Midbrain (tissue), 1 donor: Measurements from ENCODE around the gene TNKS2.
"Not testable (repeated sequence)": the region's sequence is repeated elsewhere in the genome, so short reads cannot be mapped to it uniquely, and the experiment has no call there.

ENCODE experiments used
- DNase-seq: peaks from one replicate; lab custom pipeline; 2025; lab: John Stamatoyannopoulos, UW

TNKS2 gene

DNA sequence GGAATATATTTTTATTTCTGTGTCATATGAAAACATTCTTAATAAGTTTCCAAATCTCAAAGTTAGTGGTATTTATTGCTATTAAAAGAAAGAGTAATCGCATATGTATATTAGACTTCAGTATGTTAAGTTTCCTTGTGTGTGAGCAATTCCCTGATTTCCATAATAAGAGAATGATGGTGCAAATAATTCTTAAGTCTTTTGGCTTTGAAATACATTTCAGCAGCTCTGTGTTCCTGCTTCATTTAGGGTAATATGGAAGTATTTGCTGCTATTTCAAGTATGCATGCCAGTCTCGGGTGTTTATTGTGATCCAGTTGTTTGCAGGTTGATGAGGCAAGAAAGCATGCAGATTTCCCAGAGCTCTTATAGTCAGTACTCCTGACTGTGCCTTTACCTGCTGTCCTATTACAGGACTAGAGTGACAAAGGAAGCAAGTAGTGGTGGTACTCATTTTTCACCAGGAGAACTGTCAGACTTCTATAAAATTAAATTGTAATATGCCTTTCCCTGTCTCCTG lies 67.4 kb downstream of the TNKS2 start:
- no peak for DNase-seq

DNA sequence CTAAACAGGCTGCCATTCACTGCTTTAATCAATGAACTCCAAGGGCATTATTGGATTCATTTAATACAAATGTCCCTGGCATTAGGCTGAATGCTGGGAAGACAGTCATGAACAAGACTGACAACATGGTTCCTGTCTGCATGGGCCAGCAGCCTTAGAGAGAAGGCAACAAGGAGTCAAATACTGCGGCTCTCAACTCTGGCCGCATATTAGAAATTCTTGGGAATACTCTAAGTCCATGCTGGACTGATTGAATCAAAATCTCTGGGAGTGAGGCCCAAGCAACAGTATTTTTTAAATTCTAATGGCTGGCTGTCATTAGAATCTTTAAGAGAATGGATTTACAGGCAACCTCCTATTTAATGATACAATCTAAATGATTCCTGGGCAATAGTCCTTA lies 76.9 kb downstream of the TNKS2 start:
- DNase-seq = no peak

DNA sequence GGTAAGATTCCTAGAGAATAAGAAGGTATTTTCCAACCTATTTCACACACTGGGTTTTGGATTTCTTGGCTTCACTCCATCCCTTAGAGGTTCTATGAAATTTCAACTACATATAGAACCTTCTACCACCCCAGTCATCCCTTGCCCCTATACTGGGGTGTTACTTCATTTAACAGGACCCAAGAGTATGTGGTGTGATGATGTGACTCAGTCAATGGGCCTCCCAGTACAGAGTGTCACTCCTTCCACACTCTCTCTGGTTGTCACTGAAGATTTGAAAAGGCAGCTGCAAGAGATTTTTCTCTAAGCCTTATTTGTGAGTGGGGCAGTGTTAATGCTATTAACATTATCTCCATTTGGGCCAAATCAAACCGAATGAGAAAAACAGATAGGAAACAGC lies 77.6 kb downstream of the TNKS2 start:
- no peak for DNase-seq

DNA sequence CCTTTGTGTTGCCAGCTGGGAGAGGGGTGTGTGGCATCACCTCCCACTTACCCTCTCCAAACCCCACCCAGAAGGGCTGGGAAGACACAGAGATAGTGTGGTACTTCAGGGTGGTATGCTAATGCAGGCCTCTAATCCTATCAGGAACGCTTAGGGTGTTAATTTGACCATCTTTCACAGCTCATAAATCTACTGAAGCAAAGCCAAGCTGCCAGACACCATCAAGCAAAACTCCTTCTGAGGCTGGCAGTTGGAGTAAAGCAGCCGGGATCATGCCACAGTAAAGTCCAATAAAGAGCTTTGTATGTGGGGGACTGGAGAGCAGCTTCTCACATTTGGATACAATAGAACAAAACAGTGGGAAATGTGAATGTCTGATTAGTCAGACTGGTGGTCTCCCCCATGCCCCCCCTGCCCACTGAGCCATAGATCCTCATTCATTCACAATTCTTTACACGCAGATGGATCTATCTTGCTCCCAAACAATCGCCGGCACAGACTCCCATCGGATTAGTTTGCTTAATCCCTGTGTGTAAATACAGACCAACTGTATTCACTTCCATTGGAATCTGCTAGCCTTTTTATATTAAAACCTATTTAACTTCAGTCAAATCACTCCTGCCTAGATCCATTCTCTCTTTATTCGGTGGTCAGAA lies 81.4 kb downstream of the TNKS2 start:
- no peak for DNase-seq

DNA sequence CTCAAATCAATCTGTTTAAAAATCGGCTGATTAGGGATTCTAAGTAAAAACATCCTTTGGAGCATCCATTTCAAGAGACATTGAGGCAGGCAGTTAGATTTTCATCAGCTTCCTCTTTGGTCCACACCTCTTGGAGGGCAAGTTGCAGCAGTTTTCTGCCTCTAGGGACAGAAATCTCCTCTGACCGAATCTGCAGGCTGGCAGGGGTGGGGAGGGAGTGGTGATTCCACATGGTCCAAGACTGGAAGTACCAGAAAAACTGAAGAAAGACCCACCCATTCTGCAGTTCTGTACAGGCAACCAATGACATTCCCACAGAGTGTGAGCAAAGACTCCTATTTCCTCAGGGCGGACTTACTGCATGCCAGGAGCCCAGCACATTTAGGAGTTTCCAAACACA lies 82.1 kb downstream of the TNKS2 start:
- no peak for DNase-seq

DNA sequence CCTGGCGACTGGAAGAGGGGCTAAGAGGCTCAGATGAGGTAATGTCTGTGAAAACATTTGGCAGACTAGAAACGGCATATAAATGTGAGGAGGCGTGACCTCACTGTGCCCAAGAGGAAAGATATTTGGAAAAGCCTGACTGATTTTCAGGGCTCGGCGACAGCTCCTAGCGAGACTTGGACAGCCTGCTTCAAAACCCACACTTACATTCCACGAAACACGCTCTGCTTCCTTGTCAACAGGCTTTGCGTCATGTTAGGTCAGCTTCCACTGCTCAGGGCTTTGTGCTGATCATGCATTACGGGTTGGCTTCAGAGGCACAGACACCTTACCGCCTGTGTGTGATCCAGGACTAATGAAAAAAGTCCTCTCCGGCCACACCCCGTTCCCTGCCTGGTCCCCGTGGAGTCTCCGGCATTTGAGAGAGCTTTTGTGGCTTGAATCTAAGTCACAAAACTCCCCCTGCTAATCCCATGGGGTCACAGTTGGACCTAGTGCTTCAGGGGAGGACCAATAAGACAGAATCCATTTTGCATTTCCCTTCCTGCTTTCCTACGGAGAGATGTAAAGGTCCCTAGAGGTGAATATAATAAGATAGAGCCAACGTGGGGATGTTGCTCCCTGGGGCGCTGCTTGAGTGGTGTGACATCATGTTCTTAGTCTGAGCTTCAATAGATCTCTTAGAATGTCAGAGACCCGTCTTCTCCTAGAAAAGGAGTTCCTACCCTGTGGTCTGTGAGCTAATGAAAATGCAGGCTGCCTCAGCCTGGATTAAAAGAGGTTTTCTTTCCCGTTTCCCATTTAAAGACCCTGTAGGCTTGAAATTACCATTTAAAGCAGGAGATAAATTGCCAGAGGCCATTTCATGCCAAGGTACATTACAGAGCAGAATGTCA lies 85.6 kb downstream of the TNKS2 start:
- DNase-seq = peak; percentile 9

DNA sequence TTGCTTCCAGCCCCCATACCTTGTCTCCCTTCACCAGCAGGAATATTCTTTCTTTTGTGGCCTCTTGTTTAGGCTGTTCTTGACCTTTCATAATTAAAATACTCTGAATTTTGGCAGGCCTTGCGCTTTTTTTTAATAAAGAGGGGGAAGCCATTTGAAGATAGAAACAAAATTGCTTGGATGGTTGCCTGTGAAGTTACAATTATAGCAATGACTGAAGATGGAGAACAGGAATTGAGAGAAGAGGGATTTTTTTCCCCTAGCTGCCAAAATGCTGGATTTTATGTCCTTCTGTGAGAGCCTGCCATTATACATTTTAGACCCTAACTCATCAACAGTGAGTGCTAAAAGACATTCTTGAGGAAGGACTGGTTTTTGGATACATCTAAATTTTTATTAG lies 86.3 kb downstream of the TNKS2 start:
- no peak for DNase-seq

DNA sequence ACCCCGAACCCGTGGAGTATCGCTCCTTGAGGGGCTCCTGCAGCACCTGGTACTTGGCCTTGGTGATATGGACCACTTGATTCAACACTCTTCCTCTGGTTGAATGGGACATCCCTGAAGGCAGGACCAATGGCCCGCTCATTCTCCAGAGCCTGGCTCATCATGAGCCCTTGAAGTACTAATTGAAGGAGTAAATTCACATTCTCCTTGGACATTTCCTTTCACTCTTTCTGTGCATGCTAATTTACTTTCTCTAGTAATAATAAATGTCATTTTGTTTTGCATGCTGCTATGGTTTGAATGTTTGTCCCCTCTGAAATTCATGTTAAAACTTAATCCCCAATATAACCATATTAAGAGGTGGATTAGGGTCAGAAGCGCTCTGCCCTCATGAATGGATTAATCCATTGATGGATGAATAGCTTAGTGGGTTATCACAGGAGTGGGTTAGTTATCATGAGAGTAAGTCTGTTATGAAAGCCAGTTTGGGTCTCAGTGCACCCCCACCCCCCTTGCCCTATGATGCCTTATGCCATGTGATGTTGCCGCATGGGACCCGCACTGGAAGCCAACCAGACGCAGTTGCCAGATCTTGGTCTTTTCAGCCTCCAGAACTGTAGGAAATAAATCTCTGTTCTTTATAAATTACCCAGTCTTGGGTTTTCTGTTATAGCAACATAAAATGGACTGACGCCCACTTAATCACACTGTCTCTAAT lies 87.3 kb downstream of the TNKS2 start:
- no peak for DNase-seq

DNA sequence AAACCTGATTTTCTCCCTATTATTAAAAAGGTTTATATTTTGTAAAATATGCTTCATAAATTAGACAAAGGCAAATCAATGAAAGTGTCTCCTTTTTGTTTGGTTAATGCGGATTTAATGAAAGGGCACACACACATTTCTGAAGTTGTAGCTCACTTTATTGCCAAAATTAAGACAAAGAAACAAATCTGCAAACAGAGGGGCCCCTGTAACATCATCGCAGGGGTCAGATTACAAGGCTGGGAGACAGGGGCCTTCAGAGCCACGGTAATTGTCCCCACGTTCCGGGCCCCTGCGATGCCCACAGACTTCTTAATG lies 88.7 kb downstream of the TNKS2 start:
- no peak for DNase-seq

DNA sequence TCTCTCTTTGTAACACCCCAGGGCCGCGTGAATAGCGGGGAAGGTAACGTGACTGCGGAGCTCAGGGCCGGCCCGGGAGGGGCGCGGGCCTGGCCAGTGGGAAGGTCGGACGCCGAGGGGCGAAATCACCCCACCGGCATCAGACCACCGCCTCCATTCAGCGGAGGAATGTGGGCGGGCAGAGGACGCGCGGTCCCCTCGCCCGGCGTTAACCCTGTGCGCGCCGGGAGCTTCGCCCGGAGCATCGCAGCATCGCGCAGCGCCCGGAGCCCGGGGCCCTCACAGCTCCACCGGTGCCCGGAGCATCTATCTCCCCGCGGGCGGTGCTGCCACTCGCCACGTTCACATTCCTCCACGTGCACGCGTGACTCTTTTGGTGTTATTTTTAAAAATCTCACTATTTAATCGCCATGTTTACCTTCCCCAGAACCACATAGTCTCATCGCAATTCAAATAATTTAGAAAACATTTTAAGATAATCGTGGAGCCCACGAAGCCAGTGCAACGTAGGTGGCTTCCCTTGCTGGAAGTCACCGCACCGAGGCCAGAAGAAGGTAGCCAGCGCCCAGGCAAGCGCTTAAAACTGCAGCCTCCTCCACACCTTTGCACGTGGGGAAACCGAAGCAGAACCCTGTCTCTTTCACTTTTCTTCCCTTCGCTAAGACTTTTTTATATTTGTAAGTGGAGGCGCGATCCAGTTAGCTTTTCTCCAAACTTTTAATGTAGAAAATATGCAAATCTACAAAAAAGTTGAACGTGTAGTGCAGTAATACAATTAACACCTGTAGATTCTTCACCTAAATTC lies 89.2 kb downstream of the TNKS2 start:
- peak; percentile 25 for DNase-seq

DNA sequence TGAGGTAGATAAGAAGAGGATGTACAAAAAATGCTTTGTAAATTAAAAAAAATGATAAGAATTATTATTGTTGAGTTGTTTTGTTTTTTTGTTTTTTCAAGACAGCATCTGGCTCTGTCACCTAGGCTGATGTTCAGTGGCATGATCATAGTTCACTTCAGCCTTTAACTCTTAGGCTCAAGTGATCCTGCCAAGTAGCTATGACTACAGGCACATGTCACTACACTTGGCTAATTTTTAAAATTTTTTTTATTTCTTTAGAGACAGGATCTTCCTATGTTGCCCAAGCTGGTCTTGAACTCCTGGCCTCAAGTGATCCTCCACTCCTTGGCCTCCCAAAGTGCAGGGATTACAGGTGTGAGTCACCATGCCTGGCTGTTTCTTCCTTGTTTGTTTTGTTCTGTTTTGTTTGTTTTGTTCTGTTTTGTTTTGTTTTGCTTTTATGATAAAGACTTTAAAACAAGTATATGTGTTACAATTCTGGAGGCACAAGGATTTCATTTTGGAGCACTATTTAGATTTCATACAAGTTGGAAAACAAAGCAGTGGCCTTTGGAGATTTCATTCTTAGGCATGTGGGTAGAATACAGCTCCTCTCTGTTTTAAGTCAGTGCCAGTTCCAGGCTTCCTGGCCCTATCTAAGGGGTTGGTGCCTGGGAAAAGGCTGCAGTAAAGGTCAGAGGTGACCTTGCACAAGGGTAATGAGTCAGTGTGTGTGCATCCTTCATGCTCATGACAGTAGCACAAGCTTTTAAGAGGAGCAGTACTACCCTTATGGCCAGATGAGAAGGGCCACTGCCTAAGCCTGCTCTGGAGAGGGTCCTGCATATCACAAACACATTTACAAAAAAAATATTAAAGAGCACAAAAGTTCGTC lies 93.1 kb downstream of the TNKS2 start:
- DNase-seq = no peak

DNA sequence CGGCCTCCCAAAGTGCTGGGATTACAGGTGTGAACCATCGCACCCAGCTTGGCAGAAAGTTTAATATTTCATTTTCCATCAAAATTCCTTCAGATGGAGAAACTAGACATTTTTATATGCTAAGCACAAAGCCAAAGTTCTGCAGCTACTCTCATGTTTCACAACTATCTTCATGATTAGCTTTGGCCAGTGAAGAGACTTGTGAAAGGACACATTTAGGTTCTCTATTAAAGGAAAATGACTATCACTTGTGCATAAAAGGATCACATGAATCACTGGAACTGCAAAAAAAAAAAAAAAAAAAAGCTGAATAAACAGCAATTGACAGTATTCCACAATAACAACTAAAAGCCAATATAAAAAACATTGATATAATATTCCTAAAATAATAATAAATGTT lies 94.8 kb downstream of the TNKS2 start:
- no peak for DNase-seq

DNA sequence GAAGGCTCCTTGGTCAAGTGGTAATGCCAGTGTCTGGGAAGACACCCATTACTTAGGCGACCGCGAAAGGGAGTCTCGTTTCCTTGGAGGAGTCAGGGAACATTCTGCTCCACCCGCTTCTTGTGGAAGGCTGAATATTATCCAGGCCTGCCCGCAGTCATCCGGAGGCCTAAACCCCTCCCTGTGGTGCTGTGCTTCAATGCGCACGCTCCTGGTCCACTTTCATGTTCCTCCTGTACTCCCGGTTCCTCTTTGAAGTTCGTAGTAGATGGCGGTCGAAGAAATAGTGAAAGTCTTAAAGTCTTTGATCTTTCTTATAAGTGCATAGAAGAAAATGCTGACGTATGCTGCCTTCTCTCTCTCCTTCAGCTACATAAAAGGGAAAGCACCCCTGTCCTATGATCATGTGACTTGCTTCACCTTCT lies 96.0 kb downstream of the TNKS2 start:
- DNase-seq = not testable (repeated sequence)

DNA sequence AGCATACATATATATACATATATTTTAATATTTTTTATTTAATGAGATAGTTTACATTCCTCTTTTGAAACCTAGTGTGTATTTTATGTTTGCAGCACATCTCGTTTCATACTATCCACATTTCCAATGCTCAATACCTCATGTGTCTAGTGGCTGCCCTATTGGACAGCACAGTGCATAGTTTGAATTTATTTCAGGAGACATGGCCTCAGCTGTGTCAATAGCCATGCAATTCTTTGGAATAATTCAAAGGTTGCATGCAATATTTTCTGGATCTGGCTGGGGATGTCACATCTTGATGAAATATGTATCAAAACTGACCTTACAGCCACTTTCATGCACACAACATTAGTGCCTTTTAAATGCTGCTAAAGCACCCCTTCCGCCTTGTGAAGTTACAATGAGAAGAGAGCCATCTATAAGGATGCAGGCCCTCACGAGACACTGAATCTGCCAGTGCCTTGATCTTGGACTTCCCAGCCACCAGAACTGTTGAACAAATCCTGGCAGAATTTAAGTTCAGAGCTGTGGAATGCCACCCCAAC lies 98.1 kb downstream of the TNKS2 start:
- DNase-seq = no peak

DNA sequence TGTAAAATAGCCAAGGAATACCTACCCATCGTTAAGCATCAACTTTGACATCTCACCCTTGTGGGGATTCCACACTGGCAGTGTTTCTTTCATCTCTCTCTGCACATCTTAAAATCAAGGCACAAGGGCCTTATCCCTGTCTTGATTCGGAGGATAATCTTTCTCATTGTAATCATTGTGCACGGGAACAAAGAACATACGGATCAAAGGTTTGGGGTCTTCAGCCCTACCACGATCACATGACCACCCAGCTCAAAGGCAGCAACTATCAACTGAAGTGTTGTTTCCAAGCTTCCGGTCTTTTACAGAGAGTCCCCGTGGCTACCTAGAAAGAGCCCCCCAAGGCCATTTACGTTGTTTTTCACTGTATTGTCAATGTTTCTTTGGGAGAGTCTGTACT lies 99.2 kb downstream of the TNKS2 start:
- no peak for DNase-seq

DNA sequence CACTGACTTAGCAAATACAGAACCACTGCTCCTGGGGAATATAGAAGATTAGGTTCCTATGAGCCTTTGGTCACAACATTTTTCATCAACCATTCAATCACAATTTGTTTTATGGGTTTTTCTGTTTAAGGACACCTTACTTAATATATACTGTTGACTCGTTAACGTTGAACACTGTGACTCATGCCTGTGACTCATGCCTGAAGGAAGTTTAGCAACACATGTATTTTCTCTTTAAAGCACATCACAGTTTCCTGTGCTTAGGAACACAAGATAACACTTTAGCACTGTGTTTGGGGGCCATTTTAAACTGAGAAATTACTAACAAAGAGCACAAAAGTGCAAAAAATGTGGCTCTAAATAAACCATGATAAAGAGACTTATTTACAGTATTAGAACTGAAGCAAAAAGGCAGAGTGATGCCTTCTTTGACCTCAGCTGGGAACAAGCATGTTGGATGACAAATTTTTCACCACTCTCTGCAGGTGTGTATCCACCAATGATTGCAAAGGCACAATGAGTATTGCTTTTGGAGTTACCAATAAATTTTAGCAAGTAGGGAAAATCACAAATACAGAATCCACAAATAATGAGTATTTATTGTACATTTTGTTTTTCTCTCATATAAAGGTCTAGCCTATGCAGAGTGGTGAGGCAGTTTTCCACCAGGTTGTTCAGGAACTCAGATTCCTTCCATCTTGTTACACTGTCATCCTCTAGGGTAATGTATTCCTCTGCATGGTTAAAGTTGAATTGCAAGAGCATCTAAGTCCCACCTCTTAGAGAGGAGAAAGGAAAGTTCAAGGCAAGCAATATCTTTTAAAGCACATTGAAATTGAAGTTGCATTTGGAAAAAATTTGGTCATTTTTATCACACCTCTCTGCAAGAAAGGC lies 103.8 kb downstream of the TNKS2 start:
- DNase-seq = no peak

DNA sequence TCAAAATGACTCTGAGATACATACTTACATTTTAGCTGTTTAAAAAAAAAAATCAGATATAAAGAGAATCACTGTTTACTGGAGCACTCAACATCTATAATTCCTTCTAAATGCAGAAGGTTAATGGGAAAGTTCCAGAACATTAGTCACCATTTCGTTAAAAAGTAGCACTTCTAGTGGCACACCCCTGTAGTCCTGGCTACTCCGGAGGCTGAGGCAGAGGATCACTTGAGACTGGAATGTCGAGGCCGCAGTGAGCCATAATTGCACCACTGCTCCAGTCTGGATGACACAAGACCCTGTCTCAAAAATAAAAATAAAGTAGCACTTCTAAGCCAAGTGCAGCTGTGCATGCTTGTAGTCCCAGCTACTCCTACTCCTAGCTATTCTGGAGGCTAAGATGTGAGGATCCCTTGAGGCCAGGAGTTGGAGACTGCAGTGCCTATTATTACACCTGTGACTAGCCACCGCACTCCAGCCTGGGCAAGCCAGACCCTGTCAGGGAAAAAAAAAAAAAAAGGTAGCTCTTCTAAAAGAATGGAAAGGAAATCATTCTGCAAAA lies 108.9 kb downstream of the TNKS2 start:
- no peak for DNase-seq

DNA sequence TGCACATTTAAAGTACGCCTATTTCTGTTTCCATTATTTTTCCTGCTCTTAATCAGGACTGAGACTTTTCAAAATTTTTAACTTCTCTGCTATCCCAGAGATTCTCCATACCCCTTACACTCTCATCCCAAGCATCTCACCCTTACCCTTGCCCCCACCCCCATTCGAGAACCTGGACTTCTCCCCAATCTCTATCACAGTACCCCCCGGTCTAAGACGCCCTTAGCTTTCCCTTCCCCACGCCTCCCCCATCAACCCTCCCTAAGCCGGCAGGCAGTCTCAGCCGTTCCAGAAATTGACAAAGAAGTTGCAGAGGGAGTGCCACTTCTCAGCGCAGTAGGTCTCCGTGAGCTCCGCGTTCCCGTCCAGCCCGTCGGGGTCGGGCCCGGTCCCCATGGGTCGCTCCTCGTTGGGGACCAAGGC lies 109.7 kb downstream of the TNKS2 start:
- DNase-seq = no peak
